ENCODE data around the gene LARP4B.

LARP4B gene

DNA sequence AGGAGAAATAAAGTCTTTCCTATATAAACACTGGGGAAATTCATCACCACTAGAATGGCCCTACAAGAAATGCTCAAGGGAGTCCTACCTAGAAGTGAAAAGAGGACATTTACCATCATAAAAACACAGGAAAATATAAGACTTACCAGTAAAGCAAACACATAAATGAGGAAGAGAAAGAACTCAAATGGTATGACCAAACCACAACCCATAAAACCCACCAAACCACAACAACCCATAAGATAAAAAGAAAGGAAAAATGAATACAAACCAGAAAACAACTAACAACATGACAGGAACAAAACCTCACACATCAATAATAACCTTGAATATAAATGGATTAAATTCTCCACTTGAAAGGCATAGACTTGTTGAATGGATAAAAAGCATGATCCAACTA lies 170.1 kb downstream of the LARP4B start:
- Histone ChIP-seq H3K4me1 (ENCODE audit: control insufficient read depth, low read length) (no peaks in the 10 kb centered on the region), H3K4me2 (ENCODE audit: low read length) (no peak overlapping the region), H3K27ac (ENCODE audit: low read depth, low read length) (no peak overlapping the region), H4K20me1 (ENCODE audit: control insufficient read depth, insufficient read depth, low read depth, low read length) (no peaks in the 10 kb centered on the region), H3K4me3 (ENCODE audit: low read length) (no peak overlapping the region), H3F3A (ENCODE audit: control insufficient read depth, insufficient read depth) (no peaks in the 10 kb centered on the region), H3K36me3 (ENCODE audit: control insufficient read depth, low read length) (no peaks in the 10 kb centered on the region), H3K9me2 (replicated peaks; ENCODE audit: control insufficient read depth, low read length) (no peaks in the 10 kb centered on the region), H3K79me2 (ENCODE audit: control insufficient read depth, low read length) (no peaks in the 10 kb centered on the region), H3K9me3 (ENCODE audit: control insufficient read depth, insufficient read depth, low read length) (peaks cover 18% of the 10 kb centered on the region), H3K27me3 (ENCODE audit: control insufficient read depth, low read length) (no peaks in the 10 kb centered on the region)
- TF ChIP-seq EZH2phosphoT487 (IDR thresholded peaks at IDR 0.05; ENCODE audit: borderline replicate concordance, low read length), result no peak
- TF ChIP-seq, protein P1, sequence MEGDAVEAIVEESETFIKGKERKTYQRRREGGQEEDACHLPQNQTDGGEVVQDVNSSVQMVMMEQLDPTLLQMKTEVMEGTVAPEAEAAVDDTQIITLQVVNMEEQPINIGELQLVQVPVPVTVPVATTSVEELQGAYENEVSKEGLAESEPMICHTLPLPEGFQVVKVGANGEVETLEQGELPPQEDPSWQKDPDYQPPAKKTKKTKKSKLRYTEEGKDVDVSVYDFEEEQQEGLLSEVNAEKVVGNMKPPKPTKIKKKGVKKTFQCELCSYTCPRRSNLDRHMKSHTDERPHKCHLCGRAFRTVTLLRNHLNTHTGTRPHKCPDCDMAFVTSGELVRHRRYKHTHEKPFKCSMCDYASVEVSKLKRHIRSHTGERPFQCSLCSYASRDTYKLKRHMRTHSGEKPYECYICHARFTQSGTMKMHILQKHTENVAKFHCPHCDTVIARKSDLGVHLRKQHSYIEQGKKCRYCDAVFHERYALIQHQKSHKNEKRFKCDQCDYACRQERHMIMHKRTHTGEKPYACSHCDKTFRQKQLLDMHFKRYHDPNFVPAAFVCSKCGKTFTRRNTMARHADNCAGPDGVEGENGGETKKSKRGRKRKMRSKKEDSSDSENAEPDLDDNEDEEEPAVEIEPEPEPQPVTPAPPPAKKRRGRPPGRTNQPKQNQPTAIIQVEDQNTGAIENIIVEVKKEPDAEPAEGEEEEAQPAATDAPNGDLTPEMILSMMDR (IDR thresholded peaks at IDR 0.05; ENCODE audit: low read depth, low read length, poor library complexity, severe bottlenecking), result no peak

DNA sequence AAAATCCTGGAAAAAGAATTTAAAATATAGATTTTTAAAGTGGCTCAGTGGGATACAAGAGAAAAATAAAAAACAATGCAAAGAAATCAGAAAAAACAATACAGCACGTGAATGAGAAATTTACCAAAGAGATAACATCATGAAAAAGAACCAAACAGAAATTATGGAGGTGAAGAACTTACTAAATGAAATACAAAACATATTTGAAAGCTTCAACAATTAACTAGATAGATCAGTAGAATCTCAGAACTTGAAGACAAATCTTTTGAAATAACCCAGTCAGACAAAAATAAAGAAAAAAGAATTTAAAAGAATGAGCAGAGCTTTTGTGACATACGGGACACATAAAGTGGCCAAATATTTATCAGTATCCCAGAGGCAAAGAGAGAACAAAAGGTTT lies 170.9 kb downstream of the LARP4B start:
- H3K9me2 ChIP-seq (replicated peaks; ENCODE audit: control insufficient read depth, low read length), result no peaks in the 10 kb centered on the region
- H3K27ac ChIP-seq (ENCODE audit: low read depth, low read length), result no peak overlapping the region
- no peaks in the 10 kb centered on the region for H3K4me1 ChIP-seq (ENCODE audit: control insufficient read depth, low read length)
- peaks cover 18% of the 10 kb centered on the region for H3K9me3 ChIP-seq (ENCODE audit: control insufficient read depth, insufficient read depth, low read length)
- TF ChIP-seq, protein P1 (IDR thresholded peaks at IDR 0.05; ENCODE audit: low read depth, low read length, poor library complexity, severe bottlenecking), result no peak
- TF ChIP-seq EZH2phosphoT487 (IDR thresholded peaks at IDR 0.05; ENCODE audit: borderline replicate concordance, low read length), result no peak
- H3F3A ChIP-seq (ENCODE audit: control insufficient read depth, insufficient read depth), result no peaks in the 10 kb centered on the region
- H3K27me3 ChIP-seq (ENCODE audit: control insufficient read depth, low read length), result no peaks in the 10 kb centered on the region
- no peaks in the 10 kb centered on the region for H3K79me2 ChIP-seq (ENCODE audit: control insufficient read depth, low read length)
- no peaks in the 10 kb centered on the region for H4K20me1 ChIP-seq (ENCODE audit: control insufficient read depth, insufficient read depth, low read depth, low read length)
- no peak overlapping the region for H3K4me2 ChIP-seq (ENCODE audit: low read length)
- no peaks in the 10 kb centered on the region for H3K36me3 ChIP-seq (ENCODE audit: control insufficient read depth, low read length)
- no peak overlapping the region for H3K4me3 ChIP-seq (ENCODE audit: low read length)

DNA sequence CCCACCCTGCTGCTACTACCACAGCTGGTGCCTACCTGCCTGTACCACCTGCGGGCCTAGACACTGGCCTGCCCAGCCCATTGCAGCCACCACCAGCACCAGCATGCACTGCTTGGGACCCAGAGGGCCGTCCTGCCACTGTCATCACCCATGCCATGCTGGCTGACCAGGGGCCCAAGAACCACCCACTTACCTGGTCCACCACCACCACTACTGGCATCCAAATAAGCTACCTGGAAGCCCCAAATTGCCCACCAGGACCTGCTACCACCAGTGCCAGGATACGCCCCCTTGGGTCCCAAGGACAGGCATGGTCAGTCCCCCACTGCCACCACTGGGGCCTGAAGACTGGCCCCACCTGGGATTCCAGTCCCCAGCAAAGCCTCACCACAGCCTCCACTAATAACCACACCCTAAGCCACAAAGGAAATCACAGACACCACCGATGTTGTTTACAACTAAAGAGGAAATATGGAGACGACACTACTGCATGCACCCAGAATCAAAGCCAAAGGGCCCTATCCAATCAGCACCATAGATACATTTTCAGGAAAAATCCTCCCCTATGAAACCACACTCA lies 171.5 kb downstream of the LARP4B start:
- TF ChIP-seq, protein P1 (IDR thresholded peaks at IDR 0.05; ENCODE audit: low read depth, low read length, poor library complexity, severe bottlenecking), result no peak
- TF ChIP-seq EZH2phosphoT487 (IDR thresholded peaks at IDR 0.05; ENCODE audit: borderline replicate concordance, low read length), result no peak
- no peaks in the 10 kb centered on the region for H3K9me2 ChIP-seq (replicated peaks; ENCODE audit: control insufficient read depth, low read length)
- H3K79me2 ChIP-seq (ENCODE audit: control insufficient read depth, low read length), result no peaks in the 10 kb centered on the region
- H3K27me3 ChIP-seq (ENCODE audit: control insufficient read depth, low read length), result no peaks in the 10 kb centered on the region
- no peaks in the 10 kb centered on the region for H3K4me1 ChIP-seq (ENCODE audit: control insufficient read depth, low read length)
- no peaks in the 10 kb centered on the region for H3F3A ChIP-seq (ENCODE audit: control insufficient read depth, insufficient read depth)
- no peaks in the 10 kb centered on the region for H4K20me1 ChIP-seq (ENCODE audit: control insufficient read depth, insufficient read depth, low read depth, low read length)
- H3K27ac ChIP-seq (ENCODE audit: low read depth, low read length), result no peak overlapping the region
- peaks cover 18% of the 10 kb centered on the region for H3K9me3 ChIP-seq (ENCODE audit: control insufficient read depth, insufficient read depth, low read length)
- H3K4me2 ChIP-seq (ENCODE audit: low read length), result no peak overlapping the region
- no peaks in the 10 kb centered on the region for H3K36me3 ChIP-seq (ENCODE audit: control insufficient read depth, low read length)
- no peak overlapping the region for H3K4me3 ChIP-seq (ENCODE audit: low read length)

Data from DOHH2 (cell line).